SK-N-MC (cell line): Measurements from ENCODE around the gene SYNDIG1L.
"Not testable (repeated sequence)": the region's sequence is repeated elsewhere in the genome, so short reads cannot be mapped to it uniquely, and the experiment has no call there.

ENCODE experiments used
- DNase-seq: peaks from one replicate; pipeline ENCODE4 v3.0.0-alpha.2; 2011; ENCODE audit warnings: low read depth, low spot score
- H3K27ac ChIP-seq: fragments of 200-600 bp; sonication (generic); 2 replicates; pipeline ENCODE4 v1.5.1; 2016; ENCODE audit warnings: mixed run types
- H3K36me3 ChIP-seq: fragments of 200-600 bp; sonication (generic); 2 replicates; pipeline ENCODE4 v1.6.1; 2017; ENCODE audit warnings: antibody characterized with exemption, low read length, mixed read lengths; ENCODE audit not compliant: insufficient read depth
- H3K4me3 ChIP-seq: fragments of 200-600 bp; sonication (generic); 2 replicates; pipeline ENCODE4 v1.5.1; 2016
- H3K9ac ChIP-seq: fragments of 200-600 bp; sonication (generic); 2 replicates; pipeline ENCODE4 v1.8.0; 2017; ENCODE audit warnings: mixed run types, mixed read lengths; ENCODE audit not compliant: insufficient read length
- H3K9me3 ChIP-seq: fragments of 200-600 bp; sonication (generic); 2 replicates; pipeline ENCODE4 v1.6.1; 2017; ENCODE audit warnings: low read depth, mild to moderate bottlenecking, antibody characterized with exemption, low read length, moderate library complexity, mixed read lengths
- EZH2 ChIP-seq: fragments of 200-600 bp; sonication (generic); IDR thresholded peaks from one replicate; pipeline ENCODE4 v1.6.1; 2017; ENCODE audit warnings: antibody characterized with exemption
- FOXP2 ChIP-seq: optimal IDR thresholded peaks from 2 replicates; pipeline ENCODE3; 2011; ENCODE audit warnings: mild to moderate bottlenecking, moderate library complexity; ENCODE audit not compliant: insufficient read depth; ENCODE audit errors: extremely low read length, control extremely low read depth
- POLR2AphosphoS5 ChIP-seq: IDR thresholded peaks from 2 replicates; pipeline ENCODE4 v1.6.1; 2012; ENCODE audit warnings: mild to moderate bottlenecking, low read depth, low read length, borderline replicate concordance

The SYNDIG1L gene

GRCh38 chr14:74462993-74463392 lies 37.0 kb upstream of the SYNDIG1L start:
- Histone ChIP-seq H3K9ac (no peak overlapping the region), H3K9me3 (no peaks in the 10 kb centered on the region), H3K4me3 (no peak overlapping the region), H3K27ac (no peak overlapping the region), H3K36me3 (no peaks in the 10 kb centered on the region)
- TF ChIP-seq POLR2AphosphoS5 (no peak), EZH2 (no peak), FOXP2 (no peak)
- DNase-seq = no peak

GRCh38 chr14:74459976-74460375 lies 34.0 kb upstream of the SYNDIG1L start:
- Histone ChIP-seq H3K9ac (no peak overlapping the region), H3K36me3 (no peaks in the 10 kb centered on the region), H3K27ac (no peak overlapping the region), H3K4me3 (no peak overlapping the region), H3K9me3 (no peaks in the 10 kb centered on the region)
- DNase-seq = no peak
- no peak for TF ChIP-seq POLR2AphosphoS5
- TF ChIP-seq EZH2 = no peak
- no peak for TF ChIP-seq FOXP2

GRCh38 chr14:74459289-74459946 lies 33.4 kb upstream of the SYNDIG1L start:
- no peaks in the 10 kb centered on the region for H3K36me3 ChIP-seq
- H3K27ac ChIP-seq = no peak overlapping the region
- H3K4me3 ChIP-seq = no peak overlapping the region
- no peak for DNase-seq
- no peak overlapping the region for H3K9ac ChIP-seq
- no peaks in the 10 kb centered on the region for H3K9me3 ChIP-seq
- TF ChIP-seq EZH2 = no peak
- TF ChIP-seq FOXP2 = no peak
- no peak for TF ChIP-seq POLR2AphosphoS5

GRCh38 chr14:74457565-74457895 lies 31.5 kb upstream of the SYNDIG1L start:
- Histone ChIP-seq H3K27ac (no peak overlapping the region), H3K4me3 (no peak overlapping the region), H3K9ac (no peak overlapping the region), H3K9me3 (no peaks in the 10 kb centered on the region), H3K36me3 (no peaks in the 10 kb centered on the region)
- TF ChIP-seq FOXP2 (no peak), POLR2AphosphoS5 (no peak), EZH2 (no peak)
- no peak for DNase-seq

- Histone ChIP-seq H3K36me3 (no peaks in the 10 kb centered on the region), H3K4me3 (no peak overlapping the region), H3K27ac (no peak overlapping the region), H3K9ac (no peak overlapping the region), H3K9me3 (no peaks in the 10 kb centered on the region)
- TF ChIP-seq FOXP2 = no peak
- no peak for TF ChIP-seq EZH2
- no peak for TF ChIP-seq POLR2AphosphoS5
- no peak for DNase-seq
Measured at GRCh38 chr14:74456684-74457564, 30.9 kb upstream of the SYNDIG1L start.

GRCh38 chr14:74454397-74454796 lies 28.4 kb upstream of the SYNDIG1L start:
- not testable (repeated sequence) for H3K4me3 ChIP-seq, H3K9me3 ChIP-seq, H3K9ac ChIP-seq, DNase-seq, H3K36me3 ChIP-seq, H3K27ac ChIP-seq

- no peak overlapping the region for H3K27ac ChIP-seq
- no peak for DNase-seq
- TF ChIP-seq EZH2 (no peak), FOXP2 (no peak), POLR2AphosphoS5 (no peak)
- no peaks in the 10 kb centered on the region for H3K9me3 ChIP-seq
- H3K36me3 ChIP-seq = no peaks in the 10 kb centered on the region
- H3K4me3 ChIP-seq = no peak overlapping the region
- H3K9ac ChIP-seq = no peak overlapping the region
Measured at GRCh38 chr14:74444866-74445265, 18.9 kb upstream of the SYNDIG1L start.

GRCh38 chr14:74442757-74443156 lies 16.7 kb upstream of the SYNDIG1L start:
- no peak overlapping the region for H3K27ac ChIP-seq
- H3K9ac ChIP-seq = no peak overlapping the region
- no peaks in the 10 kb centered on the region for H3K9me3 ChIP-seq
- H3K36me3 ChIP-seq = no peaks in the 10 kb centered on the region
- TF ChIP-seq FOXP2 (no peak), POLR2AphosphoS5 (no peak), EZH2 (no peak)
- DNase-seq = no peak
- H3K4me3 ChIP-seq = no peak overlapping the region
